ENCODE data around the gene CYSLTR2. TPM values are rescaled to one million over a fixed set of nuclear protein-coding genes. Genes with fewer than 3 reads are reported as not detected.
"Not testable (repeated sequence)": the region's sequence is repeated elsewhere in the genome, so short reads cannot be mapped to it uniquely, and the experiment has no call there.

Gene CYSLTR2
- polyA plus RNA-seq, 5 donors = 0.35 to 0.54 (median 0.39) TPM

DNA sequence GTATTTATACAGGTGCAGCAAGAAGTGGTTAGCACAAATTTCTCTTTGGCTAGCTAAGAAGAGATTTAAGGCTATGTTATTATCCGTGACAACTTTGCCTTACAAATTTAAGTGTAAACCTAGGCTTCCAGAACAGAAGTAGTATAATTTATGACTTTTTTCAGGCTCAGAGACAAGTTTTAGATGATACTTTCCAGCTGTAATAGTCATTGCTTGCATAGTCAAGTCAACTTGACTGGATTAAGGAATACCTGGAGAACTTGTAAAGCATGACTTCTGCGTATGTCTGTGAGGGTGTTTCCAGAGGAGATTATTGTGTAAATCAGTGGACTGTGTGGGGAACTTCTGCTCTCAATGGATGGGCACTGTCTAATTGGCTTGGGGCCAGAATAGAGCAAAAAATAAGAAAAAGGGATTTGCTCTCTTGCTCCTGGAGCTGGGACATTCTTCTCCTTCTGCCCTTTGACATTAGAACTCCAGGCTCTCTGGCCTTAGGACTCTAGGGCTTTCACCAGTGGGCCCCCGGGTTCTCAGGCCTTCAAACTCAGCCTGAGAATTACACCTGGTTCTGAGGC is 33.0 kb downstream of the CYSLTR2 start:
- no peak for DNase-seq

DNA sequence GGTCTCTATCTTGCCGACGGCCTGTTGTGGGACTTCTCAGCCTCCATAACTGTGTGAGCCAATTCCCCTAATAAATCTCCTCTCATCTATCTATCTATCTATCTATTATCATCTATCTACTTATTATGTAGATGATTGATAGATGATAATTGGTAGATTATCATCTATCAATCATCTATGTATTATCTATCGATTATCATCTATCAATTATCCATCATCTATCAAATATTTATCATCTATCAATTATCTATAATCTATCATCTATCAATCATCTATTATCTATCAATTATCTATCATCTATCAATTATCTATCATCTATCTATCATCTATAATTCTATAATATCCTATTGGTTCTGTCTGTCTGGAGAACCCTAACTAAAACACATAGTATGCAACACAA is 33.5 kb downstream of the CYSLTR2 start:
- DNase-seq = no peak

DNA sequence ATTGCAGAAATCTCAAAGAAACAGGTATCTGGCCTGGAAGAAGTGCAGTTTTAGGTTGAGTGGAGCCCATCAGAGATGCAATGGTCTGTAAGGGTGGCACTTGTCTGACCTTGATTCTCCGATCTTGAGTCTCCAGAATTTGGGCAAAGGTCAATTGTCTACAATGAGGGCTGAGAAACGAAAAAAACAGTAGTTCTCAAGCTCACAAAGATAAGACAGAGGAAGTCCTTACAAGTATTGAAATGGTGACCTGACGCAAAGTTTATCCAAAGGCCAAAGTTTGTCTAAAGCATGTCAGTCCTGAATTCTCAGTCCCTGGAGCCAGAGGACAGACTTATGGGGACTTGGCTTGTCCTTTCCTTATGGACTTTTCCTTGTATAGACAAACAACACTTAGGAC is 40.3 kb downstream of the CYSLTR2 start:
- DNase-seq = no peak

GRCh38 chr13:48695776-48696175 is 42.0 kb downstream of the CYSLTR2 start:
- DNase-seq = peak in 1 of 2 donors; percentile 44

GRCh38 chr13:48696676-48697075 is 42.9 kb downstream of the CYSLTR2 start:
- DNase-seq = not testable (repeated sequence)

- DNase-seq = no peak
These were observed 53.7 kb downstream of the CYSLTR2 start for GRCh38 chr13:48707405-48707804.

- no peak for DNase-seq
These were observed 55.0 kb downstream of the CYSLTR2 start for GRCh38 chr13:48708764-48709163.

DNA sequence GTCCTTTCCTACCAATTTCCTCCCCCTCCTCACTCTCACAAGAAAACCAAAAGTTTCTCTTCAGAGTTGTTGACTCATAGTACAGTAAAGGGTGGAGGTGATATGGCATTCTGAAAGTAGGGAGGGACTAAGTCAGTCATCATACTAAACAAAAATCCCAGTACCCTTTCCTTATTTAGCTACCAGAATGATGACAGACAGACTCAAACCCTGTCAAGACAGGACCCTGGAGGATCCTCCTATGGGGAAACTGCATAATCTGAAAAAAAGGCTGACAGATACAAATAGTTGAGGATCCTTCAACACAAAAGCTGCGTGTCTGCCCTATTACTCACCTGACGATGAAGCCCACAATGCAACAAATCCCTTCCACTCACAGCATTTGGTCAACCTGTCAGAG is 55.5 kb downstream of the CYSLTR2 start:
- no peak for DNase-seq

DNA sequence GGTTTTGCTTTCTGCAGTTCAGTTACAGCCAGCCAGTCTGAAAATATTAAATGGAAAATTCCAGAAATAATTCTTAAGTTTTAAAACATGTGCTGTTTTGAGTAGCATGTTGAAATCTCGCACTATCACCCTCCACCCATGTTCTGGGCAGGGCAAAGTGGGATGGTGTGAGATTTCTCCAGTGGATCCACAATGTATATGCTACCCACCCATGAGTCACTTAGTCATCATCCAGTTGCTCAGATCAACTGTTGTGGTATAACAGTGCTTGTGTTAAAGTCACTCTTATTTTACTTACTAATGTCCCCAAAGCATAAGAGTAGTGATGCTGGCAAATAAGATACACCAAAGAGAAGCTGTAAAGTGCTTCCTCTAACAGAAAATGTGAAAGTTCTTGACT is 56.4 kb downstream of the CYSLTR2 start:
- no peak for DNase-seq

DNA sequence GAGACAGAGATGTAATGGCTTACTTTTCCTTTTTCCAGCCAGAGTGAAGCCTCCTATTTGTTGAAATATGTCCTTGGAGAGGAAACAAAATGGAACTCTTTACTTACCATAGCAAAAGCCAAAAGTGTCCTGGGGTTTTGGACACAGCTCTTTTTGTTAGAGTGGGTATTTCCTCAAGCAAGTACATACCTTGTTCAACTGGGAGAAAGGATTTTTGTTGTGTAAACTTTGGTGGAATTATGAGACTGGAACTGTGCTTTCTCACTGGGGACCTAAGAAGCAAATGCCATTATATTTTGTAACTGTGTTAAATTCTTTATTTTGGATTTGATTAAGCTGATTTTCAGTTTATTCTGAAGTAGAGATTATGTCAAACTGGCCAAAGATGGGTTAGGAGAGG is 58.4 kb downstream of the CYSLTR2 start:
- DNase-seq = no peak

DNA sequence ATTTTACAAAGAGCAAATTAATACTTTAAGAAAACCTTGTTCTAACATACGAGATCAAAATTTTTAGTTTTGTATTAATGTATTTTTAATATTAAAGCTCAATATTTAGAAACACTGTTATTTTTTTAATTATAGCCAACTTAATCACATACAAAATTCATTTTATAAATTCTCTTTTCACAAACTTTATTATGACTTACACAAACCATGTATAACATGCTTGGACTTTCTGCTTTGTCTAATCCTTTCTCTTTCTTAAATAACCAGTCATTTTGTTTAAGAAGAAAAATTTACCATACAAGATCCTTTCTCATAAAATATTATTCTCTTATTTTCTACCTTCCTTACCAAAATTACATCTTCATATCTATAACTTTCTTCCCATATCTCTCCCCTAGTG is 62.2 kb downstream of the CYSLTR2 start:
- no peak for DNase-seq

GRCh38 chr13:48720621-48721020 is 66.9 kb downstream of the CYSLTR2 start:
- DNase-seq = no peak

- DNase-seq = no peak
These were observed 69.4 kb downstream of the CYSLTR2 start for GRCh38 chr13:48723168-48723567.

DNA sequence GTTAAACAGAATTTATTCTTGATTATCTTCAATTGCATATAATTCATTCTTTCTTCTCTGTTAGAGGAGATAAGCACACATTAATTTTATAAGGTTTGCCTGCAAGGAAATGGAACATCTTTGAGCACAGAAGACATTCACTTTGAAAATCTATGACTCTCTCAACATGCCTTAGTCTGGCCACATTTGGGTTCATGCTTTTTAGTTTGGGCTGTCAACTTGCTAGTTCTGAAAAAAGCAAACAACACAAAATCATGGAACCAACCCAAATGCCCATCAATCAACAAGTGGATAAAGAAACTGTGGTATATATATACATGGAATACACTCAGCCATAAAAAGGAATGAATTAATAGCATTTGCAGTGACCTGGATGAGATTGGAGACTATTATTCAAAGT is 71.5 kb downstream of the CYSLTR2 start:
- no peak for DNase-seq

- DNase-seq = peak; percentile 82 to 87
These were observed 73.0 kb downstream of the CYSLTR2 start for GRCh38 chr13:48726711-48727110.

GRCh38 chr13:48727241-48728011 is 73.7 kb downstream of the CYSLTR2 start:
- DNase-seq = peak; percentile 58 to 60

DNA sequence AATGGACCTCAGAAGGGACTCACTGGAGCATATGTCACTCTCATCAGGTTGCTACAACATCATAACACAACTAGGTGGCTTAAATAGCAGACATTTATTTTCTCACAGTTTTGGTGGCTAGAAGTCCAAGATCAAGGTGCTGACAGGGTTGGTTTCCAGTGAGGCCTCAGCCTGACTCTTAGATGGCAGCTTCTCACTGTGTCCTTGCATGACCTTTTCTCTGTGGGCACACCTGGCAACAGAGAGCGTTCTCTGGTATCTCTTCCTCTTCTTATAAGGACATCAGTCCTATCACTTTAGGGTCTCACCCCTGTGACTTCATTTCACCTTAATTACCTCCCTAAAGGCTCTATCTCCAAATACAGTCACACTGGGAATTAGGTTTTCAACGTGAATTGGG is 74.5 kb downstream of the CYSLTR2 start:
- no peak for DNase-seq

GRCh38 chr13:48728876-48729275 is 75.1 kb downstream of the CYSLTR2 start:
- no peak for DNase-seq

- DNase-seq = no peak
These were observed 76.1 kb downstream of the CYSLTR2 start for GRCh38 chr13:48729856-48730255.

DNA sequence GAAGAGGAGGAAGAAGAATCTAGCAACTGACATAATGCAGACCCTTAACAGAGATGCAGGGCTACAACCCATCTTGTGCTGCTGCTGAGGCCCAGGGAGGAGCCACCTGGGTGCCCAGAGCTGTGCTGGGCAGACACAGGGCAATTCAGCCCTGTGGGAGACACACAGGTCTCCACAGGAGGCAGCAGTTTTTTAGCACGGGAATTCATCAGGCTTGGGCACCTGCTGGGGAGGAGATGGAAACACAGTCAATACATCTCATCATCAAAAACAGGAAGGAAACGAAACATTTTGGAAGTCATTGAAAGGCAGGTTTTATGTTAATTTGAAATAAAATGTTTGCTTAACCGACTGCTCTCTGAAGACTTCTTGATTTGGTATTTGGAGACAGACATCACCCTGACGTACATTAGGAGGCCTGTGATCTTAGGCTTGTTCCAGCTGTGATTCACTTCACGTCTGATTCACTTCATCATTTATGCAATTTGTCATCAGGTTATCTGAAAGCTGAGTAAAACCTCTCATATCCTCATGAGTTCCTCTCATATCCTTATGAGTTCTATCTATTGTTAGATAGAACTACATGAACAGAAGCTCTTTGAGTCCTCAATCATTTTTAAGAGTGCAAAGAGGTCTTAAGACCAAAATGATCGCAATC is 77.4 kb downstream of the CYSLTR2 start:
- DNase-seq = no peak

- no peak for DNase-seq
These were observed 78.3 kb downstream of the CYSLTR2 start for GRCh38 chr13:48731957-48732569.

GRCh38 chr13:48733739-48734335 is 80.1 kb downstream of the CYSLTR2 start:
- DNase-seq = no peak
